GM18526 (cell line): ENCODE results near the gene CAMK1D.

Experiments
- POLR2A ChIP-seq: IDR thresholded peaks from 3 replicates; pipeline ENCODE4 v1.6.1; 2011; ENCODE audit not compliant: insufficient read length; ENCODE audit errors: extremely low read depth

The CAMK1D gene

DNA sequence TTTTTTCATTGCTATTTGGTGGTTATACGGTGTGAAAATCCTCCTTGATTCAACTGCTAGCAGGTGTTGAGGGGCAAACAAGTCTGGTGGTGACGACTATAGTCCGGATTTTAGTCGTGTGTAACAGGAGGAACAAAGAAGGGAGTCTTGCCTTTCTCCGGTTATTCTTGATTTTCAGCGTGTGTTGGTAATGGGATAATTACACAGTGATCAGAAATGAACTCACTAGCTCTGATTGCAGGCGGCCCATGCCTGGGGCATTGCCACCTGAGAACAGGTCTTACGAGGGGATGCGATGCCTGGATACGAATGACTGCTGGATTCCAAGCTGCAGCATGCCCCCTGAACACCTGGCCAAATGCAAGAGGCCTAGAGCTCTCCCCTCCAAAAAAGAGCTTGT lies 72.8 kb downstream of the CAMK1D start:
- no peak for TF ChIP-seq POLR2A

DNA sequence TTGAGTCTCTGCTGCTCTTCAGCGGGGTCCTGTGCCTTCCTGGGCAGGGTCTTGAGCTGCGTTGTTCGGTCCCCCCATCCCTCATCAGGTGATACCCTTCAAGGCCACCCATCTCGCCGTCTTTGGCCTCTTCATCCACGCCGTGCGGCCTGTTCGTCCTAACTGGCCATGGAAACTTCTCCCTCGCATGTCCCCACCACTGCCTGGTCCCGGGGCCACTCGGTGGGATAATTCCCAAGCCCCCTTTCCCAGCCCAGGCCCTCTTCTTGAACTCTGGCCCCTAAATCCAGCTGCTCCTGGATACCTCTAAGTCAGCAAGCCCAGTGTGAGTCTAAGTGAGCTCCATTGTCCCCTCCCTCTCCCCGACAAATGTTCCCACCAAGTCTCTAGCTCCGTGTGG lies 74.5 kb downstream of the CAMK1D start:
- TF ChIP-seq POLR2A, result no peak

DNA sequence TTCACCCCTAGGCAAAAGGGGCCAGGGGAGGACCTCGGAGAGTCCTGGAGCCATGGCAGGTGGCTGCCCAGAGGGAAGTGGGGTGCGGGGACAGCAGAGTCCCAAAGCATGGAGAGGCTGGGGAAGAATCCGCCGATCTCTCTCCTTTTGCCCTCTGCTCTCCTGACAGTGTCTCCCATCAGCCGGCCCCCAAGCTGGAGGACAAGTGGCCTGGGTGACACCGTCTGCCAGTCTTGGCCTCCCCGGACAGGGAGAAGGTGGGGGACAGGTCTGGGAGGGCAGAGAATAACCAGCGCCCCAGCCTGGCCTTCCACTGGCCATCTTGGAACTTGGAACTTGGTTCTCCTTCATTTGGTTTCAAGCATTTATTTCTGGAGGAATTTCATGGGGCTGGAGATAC lies 77.9 kb downstream of the CAMK1D start:
- no peak for TF ChIP-seq POLR2A

DNA sequence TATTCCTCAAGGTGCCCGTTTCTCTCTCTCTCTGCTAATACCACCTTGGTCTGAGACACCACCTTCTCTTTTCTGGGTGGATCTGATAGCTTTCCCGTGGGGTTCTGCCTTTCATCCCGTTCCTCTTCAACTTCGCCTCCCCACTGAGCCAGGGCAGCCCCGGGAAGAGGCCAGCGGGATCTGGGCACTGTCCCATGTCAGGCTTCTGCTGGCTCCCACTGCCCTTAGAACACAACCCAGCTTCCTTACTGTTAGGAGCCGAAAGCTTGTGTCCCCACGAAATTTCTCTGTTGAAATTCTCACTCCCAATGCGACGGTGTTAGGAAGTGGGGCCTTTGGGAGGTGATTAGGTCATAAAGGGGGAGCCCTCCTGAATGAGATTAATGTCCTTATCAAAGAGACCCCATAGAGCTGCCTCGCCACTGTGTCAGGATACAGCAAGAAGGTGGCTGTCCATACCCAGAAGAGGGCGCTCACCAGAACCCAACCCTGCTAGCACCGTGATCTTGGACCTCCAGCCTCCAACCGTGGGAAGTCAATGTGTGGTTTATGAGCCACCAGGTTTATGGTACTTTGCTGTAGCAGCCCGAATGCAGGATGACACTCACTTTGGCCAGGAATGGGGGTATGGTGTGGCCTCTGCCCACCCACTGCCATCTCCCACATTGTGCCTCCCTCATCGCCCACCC lies 79.2 kb downstream of the CAMK1D start:
- TF ChIP-seq POLR2A, result no peak

DNA sequence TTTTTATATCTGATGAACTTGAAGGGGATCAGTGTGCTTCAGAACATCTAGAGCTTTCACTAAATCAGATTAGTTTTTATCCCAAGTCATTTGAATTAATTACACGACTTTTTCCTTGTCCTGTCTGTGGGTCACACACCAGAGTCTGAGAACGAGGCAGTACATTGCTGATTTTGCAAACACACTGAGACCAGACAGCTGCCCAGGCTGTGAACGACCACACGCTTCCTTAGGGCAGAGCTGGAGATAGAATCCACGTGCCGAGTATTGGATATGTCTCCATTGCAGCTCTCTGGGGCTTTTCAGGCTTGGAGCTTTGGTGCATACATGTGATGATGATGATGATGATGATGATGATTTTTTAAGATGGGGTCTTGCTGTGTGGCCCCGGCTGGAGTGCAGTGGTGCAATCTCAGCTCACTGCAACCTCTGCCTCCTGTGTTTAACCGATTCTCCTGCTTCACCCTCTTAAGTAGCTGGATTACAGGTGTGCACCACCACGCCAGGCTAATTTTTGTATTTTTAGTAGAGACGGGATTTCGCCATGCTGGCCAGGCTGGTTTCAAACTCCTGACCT lies 81.1 kb downstream of the CAMK1D start:
- TF ChIP-seq POLR2A, result no peak

DNA sequence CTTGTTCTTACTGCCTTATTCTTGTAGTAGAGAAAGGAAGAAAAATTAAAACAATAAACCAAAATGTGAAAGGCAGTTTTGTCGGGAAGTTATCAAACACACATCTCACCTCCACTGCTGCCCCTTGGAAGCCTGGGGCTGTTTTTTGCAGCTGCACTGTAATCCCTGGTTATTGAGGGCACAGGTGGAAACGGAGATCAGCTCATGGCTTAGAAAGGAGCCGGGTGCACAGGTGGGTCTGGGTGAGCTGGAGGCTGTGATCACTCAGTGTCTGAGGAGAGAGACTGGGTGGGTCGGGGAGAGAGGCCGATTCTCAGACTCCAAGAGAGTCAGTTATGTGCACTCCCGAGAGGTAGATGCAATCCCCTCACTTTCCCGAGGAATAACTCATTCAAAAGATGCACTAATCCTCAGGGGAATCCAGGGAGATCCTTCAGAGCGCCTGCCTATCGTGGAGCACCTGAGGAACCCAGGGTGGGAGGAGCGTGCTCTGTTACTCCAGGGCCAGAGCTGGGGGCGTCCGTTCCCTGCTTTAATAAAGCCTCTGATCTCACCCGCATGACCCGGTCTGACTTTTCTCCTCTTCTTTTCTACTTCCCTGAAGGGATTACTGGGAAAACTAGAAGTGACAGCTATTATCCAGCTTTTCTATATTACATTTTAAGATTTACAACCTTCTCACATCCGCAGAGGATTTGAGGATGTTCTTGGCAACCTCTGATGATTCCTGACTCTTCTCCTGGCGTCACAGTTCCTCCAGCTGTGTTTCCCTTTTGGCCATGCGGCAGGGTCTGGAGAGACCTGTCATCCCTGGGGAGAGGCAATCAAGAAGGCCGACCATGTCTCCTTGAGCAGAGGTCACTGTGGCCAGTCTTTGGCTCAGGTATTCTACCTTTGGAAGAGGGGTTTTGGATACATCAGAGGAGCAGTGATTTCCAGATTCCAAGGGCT lies 82.1 kb downstream of the CAMK1D start:
- TF ChIP-seq POLR2A, result no peak

DNA sequence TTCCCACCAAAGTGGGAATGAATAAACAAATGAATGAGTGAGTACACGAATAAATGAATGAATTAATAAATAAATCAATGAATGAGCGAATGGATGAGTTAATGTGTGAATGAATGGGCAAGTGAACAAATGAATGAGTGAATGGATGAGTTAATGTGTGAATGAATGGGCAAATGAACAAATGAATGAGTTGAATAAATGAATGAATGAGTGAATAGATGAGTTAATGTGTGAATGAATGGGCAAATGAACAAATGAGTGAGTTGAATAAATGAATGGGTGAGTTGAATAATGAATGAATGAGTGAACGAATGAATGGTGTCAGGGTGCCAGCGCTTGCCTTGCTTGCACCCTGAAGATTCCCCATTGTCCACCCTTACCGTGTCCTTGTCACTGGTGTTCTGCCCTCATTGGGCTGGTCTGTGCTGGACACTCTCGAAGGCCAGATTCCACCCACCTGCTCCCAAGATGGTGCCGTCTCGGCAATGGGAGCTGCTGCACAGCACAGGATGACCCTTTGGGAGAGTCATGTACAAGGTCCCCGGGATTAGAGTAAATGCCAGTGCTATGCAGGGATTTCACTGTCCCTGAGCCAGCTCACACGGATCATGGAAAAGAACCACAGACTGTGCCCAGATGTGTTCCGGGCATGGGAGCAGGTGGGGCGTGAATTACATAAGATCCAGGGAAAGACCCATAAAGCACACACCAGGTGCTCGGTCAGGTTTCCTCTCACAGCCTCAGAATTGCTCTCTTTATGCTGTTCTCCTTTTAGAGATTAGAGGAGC lies 83.2 kb downstream of the CAMK1D start:
- TF ChIP-seq POLR2A, result no peak

DNA sequence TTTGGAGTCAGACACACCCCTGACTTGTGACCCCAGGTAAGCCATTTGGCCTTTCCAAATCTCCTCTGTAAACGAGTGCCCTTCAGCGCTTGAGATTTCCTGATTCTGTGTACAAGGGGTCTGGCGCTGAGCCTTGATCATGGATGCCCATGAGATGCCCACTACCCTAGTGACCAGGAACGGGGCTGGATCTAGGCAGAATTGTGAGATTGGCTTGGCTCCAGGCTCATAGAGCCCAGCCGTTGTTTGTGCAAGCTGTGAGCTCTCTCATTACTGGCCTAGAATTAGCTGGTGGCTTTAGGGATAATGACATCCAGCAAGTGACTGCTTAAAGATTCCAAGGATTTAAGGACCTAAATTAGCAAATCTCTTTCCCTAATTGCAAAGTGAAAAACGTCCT lies 84.9 kb downstream of the CAMK1D start:
- no peak for TF ChIP-seq POLR2A

DNA sequence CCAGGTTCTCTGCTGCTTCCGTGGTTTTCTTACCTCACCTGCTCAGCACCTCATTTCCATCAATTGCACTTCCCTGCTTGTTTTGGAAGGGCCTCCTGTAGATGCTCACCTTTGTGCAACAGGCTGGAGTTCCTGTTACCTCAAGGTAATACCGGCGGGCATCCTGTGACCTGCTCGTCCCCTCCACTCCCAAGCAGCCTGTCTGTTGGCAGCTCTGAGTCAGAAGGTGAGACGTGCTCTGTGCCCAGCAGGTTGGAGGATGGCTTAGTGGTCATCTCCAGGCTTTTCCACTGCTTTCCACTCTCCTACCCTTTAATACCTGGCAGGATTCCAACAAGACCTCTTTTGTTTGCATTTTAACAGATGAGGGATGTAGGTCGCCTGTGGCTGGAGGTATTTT lies 86.0 kb downstream of the CAMK1D start:
- no peak for TF ChIP-seq POLR2A

DNA sequence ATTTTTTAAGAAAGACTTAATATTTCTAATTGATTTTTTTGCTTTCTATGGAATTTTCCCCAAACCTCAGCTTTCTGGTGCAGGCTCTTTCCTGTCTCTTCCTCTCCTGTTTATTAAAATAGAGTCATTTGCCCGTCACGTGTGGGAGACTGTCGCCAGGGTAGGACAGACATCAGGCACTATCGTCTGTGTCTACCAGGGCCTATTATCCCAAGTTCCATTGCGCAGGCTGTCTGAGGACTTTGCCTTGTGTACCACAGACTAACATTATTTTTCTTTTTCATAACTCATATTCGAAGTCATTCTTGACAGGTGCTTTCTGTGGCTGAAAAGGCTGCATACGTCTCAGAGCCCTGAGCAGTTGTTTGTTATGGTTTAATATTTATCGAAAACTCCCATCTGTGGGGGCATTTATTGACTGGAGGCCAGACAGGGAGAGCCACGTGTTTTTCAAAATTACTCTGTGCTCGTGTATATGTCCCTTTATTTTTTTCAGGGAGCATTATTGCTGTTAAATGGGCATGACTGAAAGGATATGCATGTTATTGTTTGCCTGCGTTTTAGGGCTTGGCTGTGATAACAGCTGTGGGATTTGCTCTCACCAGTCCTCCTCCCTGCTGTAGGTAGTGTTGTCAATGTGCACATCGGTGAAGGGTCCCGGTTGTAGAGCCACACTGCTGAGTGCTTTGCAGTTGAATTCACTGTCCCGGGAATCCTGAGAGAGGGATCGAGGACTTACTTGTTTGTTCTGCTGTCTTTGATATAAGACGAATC lies 89.8 kb downstream of the CAMK1D start:
- no peak for TF ChIP-seq POLR2A

DNA sequence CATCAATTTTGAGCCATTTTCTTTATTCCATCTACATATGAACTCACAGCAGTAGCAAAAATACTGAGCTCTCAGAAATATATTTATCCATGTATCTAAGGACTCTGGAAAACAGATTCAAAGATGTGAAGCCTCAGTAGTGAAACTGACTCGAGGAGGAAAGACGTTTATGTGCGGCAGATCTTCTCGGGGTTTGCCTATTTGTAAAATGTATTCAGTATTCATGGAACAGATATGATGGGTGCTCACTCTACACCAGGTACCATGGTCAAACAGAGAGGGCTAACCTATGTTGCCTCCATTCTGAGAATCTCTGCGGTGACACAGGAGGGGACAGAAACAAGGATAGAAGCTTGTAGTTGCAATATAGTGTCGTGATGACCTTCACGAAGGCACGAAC lies 93.7 kb downstream of the CAMK1D start:
- TF ChIP-seq POLR2A, result no peak

DNA sequence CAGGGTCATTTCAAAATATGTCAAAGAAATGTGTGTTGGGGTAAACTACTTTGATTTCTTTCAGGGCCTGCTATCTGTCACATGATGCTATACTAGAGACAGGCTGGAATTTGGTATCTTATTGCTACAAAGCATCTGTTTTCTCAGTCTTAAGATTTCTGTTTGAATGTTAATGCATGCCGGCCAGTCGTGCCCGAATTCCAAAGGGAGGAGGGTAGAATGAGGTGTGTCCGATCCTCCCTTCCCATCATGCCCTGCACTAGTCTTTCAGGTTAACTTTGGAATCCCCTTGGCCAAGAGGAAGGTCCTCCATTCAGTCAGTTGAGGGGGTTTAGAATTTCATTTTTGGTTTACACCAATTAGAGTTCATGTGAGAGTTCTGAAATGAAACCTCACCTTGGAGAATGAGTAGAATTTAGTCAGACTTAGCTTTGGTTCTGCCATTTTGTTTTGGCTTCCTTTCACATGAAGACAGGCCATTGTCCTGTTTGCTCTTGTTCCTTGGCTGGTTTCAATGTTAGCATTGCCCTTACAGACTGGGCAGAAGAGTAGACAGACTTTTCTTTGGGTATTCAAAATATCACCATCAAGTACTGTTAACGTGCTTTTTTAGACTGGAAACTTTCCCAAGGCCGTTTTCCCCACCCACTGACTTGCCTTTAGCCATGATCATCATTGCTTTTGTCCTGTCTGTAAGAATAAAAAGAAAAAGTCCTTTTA lies 95.8 kb downstream of the CAMK1D start:
- TF ChIP-seq POLR2A, result no peak

DNA sequence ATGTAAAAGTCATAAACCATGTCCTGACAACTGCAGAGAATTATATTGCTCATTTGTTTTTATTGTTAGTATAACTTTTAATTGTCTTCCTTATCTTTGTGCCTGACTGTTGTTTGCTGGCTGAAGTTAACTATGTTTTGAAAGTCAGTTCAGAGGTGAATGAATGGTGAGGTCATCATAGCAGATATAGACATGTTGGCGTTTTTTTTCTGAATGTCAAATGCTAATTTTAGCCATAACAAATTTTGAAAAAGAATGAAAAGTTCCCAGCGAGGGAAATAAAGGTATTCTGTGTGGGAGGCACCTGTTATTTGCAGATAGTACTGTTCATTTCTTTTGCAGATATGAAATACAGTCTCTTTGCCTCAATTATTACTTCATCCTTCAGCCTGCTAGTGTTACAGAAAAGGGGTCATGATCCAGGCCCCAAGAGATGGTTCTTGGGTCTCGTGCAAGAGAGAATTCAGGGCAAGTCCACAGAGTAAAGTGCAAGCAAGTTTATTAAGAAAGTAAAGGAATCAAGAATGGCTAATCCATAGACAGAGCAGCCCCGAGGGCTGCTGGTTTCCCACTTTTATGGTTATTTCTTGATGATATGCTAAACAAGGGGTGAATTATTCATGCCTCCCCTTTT lies 96.5 kb downstream of the CAMK1D start:
- no peak for TF ChIP-seq POLR2A

DNA sequence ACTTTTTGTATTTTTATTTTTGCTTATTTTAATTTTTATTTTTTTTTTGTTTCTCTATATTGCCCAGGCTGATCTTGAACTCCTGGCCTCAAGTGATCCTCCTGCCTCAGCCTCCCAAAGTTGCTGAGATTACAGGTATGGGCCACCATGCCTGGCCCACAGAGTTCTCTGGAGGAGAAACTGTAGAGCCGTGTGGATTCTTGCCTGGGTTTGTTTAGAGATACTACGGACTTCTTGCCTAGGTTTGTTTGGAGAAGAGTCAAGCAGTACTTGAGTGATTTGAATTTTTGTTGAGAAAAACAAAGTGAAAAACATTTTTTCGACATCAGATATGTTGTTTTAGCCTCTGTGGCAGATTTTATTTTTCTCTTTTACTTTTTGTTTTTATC lies 99.0 kb downstream of the CAMK1D start:
- TF ChIP-seq POLR2A, result no peak
